ENCODE results near the gene TRAPPC2L.

DNA sequence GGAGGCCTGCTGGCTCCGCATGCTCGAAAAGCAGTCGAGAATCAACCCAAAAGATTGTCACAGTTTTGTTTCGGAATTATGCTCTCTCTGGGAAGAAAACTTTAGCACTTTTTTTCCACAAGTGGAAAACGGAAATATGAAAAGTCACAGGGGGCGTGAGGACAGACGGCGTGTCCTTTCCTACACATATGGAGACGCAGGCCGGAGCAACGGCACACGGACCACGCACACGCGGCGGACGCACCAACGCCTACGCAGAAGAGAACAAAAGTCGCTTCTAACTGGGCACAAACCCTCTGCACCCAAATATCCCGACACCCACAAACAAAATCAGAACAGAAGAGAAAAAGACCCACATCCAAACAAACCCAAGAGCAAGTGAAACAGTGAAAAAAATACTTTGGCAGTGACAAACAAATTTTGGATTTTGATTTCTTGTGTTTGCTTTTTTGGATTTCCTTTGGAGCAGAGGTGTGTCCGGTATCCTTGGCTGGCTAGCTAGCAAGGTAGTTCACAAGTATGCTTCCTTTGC, 18.8 kb downstream of the TRAPPC2L start:
- TF ChIP-seq CTCF (IDR thresholded peaks at IDR 0.05; ENCODE audit: poor library complexity) = no peak
- no peak for TF ChIP-seq EZH2 (IDR thresholded peaks at IDR 0.05; ENCODE audit: borderline replicate concordance)
- no peak for TF ChIP-seq EZH2phosphoT487 (IDR thresholded peaks at IDR 0.05; ENCODE audit: low read depth, severe bottlenecking, unreplicated experiment)

Data from hepatocyte (in vitro differentiated cells).